Fibroblast of lung (primary cell): ENCODE results near the gene MT1X.

Experiments used
- EZH2 ChIP-seq: IDR thresholded peaks from 2 replicates; pipeline ENCODE4 v1.5.1; 2012; ENCODE audit warnings: low read length, control low read depth, mild to moderate bottlenecking; ENCODE audit errors: missing control alignments
- TF ChIP-seq, protein P1 (sequence below), 2 donors: IDR thresholded peaks in 1 of 2; conservative IDR thresholded peaks in 1 of 2; 1 replicate in 1 of 2; 2 replicates in 1 of 2; pipeline ENCODE4 v1.5.1; 2011 to 2012; ENCODE audit warnings: low read length in 2 of 2, control low read depth in 1 of 2, inconsistent platforms in 1 of 2, low read depth in 1 of 2, mild to moderate bottlenecking in 1 of 2

DNA sequence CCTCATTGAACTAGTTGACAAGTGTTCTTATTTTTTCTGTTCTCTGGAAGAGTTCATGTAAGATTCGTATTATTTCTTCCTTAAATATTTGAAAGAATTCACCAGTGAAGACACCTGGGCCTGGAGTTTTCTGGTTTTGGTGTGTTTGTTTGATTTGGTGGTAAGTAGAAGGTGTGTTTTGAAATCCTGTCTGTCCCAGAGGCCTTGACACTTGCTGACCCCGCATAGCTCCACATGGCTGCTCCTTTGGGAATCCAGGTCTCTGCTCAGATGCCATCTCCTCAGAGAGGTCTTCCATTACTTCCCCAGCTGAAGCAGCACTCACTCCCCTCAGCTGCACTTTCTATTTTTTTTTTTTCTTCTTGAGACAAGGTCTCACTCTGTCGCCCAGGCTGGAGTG is 41.9 kb downstream of the MT1X start:
- TF ChIP-seq, protein P1, sequence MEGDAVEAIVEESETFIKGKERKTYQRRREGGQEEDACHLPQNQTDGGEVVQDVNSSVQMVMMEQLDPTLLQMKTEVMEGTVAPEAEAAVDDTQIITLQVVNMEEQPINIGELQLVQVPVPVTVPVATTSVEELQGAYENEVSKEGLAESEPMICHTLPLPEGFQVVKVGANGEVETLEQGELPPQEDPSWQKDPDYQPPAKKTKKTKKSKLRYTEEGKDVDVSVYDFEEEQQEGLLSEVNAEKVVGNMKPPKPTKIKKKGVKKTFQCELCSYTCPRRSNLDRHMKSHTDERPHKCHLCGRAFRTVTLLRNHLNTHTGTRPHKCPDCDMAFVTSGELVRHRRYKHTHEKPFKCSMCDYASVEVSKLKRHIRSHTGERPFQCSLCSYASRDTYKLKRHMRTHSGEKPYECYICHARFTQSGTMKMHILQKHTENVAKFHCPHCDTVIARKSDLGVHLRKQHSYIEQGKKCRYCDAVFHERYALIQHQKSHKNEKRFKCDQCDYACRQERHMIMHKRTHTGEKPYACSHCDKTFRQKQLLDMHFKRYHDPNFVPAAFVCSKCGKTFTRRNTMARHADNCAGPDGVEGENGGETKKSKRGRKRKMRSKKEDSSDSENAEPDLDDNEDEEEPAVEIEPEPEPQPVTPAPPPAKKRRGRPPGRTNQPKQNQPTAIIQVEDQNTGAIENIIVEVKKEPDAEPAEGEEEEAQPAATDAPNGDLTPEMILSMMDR (conservative IDR thresholded peaks at IDR 0.05 in 1 of 2, IDR thresholded peaks at IDR 0.05 in 1 of 2; ENCODE audit: low read depth in 1 of 2, low read length in 2 of 2): no peak
- no peak for TF ChIP-seq EZH2
